Stimulated activated CD8-positive, alpha-beta memory T cell treated with anti-CD3 and anti-CD28 coated beads, Interleukin-7, amount 100 ng/mL, for 4 hours (primary cell): ENCODE data around the gene MCM8.
"Not testable (repeated sequence)": the region's sequence is repeated elsewhere in the genome, so short reads cannot be mapped to it uniquely, and the experiment has no call there.

Experiments used
- DNase-seq, 2 donors: peaks; one replicate each; pipeline ENCODE4 v3.0.0-alpha.2; 2020; ENCODE audit warnings: low read depth in 2 of 2

The MCM8 gene

DNA sequence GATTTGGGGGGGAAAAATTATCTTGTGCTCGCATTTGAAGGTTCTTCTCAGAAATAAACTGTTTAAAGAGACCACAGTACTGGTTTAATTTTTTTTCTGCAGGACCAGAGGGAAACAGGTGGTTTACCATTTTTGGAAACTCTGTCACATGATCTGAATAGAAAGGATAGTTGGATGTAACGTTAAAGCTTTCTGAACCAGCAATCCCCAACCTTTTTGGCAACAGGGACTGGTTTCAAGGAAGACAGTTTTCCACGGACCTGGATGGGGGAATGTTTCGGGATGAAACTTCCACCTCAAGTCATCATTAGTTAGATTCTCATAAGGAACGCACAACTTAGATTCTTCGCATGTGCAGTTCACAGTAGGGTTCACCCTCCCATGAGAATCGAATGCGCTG lies 50.4 kb downstream of the MCM8 start:
- no peak for DNase-seq

DNA sequence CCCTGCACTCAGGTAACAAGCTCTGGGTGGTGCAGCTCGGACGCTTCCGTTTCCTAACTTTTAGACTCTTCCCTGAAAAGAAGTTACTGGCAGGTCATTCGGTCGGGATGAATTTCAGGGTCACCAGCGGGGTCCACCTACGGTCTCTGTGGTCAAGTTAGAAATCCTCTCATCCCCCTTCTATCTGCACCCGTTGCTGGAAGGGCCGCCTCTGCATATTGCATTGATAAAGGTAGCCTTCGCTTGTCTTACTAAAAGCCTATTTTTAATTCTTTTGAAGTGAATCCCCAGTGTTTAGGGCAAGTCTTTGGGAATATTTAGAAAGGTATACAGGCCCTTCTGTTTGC lies 56.1 kb downstream of the MCM8 start:
- DNase-seq = no peak

DNA sequence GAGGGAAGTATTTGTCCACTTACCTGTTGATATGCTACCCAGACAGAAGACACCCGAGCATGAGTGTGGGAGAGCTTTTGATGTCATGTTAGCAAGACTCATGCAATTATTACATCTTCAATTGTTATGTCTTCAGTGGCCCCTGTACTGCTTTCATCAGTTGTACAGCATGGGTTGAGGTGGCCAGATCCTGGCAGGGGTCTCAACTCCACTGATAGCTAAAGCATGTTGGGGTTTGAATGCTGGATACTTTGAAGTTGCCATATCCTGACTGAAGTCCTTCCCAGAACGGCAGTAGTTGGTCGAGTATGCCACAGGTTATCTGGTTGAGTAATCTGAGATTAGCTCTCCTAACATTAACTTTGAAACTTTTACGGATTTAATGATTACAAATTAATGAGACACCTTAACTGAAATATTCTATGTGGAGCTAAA lies 56.7 kb downstream of the MCM8 start:
- DNase-seq = no peak

DNA sequence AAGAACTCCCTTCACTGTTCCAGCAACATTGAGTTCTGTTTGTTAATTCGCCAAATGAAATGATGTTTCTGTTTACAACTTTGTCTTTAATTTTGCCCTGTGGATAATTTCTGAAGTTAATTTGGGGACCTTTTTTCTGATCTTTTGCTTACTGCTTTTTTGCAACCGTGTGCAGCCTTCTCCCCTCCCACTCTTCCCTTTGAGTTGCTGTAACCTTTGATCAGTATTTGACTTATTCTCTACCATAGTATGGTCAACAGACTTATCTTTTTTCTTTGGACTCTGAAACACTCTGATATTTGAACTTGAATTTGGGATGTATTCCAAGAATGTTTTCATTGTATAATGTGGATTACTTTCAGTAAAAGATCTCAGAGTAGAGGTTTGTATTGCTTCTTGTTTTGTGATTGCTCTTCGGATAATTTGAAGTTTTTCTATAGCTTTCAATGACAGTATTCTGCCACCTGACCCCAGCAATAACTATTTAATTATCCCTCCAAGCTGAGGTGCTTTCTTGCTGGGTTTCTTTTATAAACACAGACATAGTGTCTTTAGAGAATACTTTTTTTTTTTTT lies 57.2 kb downstream of the MCM8 start:
- no peak for DNase-seq

DNA sequence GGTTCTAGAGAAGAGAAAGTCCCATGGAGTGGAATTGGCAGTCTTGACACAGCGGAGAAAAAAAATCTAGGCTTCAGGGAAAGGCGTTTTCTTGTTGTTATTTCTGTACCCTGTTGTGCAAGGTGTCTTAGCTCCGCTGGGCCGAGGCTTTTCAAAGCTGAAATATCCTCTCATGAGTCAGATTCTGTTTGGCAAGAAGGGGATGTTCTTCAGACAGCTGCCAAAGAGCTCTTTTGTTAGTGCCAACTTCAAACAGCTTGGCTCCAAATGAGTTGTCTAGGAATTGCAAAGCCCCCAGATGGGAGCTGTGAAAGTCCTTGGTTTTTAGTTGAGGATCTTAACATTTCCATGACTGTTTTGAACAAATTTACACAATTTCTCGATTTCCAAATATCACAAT lies 57.8 kb downstream of the MCM8 start:
- DNase-seq = no peak

DNA sequence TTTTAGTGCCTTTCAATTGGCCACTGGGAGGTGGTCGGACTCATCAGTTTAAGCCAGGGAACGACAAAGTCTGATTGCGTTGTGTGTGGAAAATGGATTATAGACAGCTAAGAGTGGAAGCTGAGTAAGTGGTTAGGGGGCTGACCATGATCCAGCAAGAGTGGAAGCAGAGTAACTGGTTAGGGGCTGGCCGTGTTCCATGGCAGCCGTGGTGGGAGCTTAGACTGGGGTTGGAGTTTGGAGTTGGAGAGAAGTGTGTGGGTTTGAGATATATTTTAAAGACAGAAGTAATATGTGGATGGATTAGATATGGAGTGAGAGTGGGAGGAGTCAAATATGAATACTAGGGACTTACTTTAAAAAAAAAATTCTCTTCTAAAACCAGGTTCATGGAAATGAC lies 61.7 kb downstream of the MCM8 start:
- no peak for DNase-seq

DNA sequence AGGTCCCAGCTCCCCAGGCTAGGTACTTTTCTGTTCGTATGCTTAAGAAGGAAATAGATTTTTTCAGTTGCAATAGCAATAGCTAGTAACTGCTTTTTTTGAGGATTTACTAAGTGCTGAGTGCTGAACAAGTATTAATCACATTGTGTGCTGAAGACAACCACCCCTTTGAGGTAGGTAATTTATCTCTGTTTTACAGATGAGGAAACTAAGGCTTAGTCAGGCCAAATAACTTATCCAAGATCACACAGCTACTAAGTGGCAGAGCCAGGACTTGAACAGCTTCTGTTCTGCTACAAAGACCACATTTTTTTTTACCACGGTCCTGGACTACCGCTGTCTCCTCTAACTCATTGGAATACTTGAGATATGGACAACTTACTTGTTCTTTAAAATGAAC lies 63.6 kb downstream of the MCM8 start:
- DNase-seq = no peak

DNA sequence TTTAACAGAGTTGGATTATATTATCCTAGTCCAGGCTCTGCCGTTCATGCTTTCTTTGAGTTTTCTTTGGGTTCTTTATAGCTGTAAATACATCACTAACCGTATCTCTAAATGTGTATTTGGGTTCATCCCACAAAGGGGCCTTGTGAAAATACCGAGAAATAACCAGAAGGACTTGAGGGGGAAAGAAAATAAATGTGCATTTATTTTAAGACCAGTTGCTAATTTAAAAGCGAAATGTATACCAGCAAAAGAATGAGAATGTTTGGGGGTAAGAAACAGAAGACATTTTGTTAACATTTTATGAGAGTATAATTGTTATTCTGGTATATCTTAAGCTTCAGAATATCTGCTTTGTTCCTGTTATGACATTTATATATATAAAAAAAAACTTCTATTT lies 64.5 kb downstream of the MCM8 start:
- no peak for DNase-seq

DNA sequence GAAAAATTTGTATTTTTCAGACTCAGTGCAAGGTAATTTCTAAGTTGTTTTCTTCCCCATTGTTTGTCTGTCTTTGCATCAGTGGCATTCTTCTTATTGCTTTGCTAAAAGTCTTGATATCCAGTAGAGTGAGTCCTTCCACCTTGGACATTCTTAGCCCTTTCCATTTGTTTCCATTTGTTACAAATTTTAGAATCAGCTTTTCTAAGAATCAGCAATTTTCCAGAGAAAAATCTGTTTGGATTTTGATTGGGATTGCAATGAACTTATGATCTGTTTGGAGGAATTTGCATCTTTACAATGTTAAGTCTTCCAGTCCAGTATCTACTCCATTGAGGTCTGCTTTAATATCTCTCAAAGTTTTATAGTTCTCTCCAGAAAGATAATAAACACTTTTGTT lies 67.0 kb downstream of the MCM8 start:
- no peak for DNase-seq

DNA sequence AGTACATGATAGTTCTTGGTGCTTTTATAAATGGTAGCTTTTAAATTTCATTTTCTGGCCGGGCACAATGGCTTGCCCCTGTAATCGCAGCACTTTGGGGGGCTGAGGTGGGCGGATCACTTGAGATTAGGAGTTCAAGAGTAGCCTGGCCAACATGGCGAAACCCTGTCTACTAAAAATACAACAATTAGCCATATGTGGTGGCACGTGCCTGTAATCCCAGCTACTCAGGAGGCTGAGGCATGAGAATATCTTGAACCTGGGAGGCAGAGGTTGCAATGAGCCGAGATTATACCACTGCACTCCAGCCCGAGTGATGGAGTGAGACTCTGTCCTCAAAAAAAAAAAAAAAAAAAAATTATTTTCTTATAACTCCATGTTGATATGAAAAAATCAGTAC lies 67.4 kb downstream of the MCM8 start:
- DNase-seq = no peak

DNA sequence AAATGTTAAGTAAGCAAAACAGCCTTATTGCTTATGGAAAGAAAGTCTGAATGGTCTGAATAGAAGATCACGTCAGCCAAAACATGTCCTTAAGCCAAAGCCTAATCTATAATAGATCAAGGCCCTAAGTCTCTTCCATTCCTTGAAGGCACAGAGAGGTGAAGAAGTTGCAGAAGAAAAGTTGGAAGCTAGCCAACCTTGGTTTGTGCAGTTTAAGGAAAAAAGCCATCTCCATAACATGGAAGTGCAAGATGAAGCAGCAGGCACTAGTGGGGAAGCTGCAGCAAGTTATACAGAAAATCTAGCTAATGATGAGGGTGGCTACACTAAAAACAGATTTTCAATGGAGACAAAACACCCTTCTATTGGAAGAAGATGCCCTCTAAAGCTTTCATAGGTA lies 74.3 kb downstream of the MCM8 start:
- no peak for DNase-seq

DNA sequence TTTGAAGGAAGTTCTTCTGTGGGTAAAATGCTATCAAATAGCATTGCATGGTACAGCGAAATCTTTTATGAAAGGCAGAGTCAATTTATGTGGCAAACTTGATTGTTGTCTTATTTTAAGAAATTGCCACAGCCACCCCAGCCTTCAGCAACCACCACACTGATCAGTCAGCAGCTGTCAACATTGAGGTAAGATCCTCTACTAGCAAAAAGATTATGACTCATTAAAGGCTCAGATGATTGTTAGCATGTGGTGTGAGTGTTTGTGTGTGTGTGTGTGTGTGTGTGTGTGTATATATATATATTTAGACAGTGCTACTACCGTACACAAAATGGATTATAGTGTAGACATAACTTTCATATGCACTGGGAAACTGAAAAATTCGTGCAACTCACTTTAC lies 75.6 kb downstream of the MCM8 start:
- DNase-seq = no peak

DNA sequence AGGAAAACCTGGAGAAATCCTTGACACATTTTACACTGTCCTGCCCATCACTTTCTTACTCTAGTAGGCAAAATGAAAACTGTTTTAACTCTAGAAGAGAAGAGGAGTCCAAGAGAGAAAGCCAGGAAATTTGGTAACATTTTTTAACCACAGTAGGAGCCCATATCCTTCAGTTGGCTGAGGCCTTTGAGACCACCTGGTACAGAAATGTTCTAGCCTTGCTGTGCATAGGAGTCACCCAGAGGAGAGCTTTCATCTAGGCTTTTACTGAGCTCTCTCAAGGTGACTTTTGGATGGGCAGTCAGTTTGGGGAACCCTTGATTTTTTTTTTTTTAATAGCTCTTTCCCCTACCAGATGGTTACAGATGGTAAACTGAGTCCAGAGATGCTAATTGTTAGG lies 78.4 kb downstream of the MCM8 start:
- no peak for DNase-seq

DNA sequence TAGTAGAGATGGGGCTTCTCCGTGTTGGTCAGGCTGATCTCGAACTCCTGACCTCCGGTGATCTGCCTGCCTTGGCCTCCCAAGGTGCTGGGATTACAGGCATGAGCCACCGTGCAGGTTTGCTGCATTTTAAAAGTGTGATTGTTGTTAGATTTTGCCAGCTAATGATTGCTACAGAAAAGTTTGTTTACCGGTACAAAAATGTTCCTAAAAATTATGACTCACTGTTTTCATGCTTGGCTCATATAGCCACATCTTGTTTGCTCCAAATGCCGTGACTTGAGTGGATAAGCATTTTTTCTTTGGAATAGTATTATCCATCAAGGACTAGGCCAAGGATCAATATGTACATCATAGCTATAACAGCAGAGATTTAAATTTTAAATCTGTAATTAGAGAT lies 79.1 kb downstream of the MCM8 start:
- DNase-seq = no peak

DNA sequence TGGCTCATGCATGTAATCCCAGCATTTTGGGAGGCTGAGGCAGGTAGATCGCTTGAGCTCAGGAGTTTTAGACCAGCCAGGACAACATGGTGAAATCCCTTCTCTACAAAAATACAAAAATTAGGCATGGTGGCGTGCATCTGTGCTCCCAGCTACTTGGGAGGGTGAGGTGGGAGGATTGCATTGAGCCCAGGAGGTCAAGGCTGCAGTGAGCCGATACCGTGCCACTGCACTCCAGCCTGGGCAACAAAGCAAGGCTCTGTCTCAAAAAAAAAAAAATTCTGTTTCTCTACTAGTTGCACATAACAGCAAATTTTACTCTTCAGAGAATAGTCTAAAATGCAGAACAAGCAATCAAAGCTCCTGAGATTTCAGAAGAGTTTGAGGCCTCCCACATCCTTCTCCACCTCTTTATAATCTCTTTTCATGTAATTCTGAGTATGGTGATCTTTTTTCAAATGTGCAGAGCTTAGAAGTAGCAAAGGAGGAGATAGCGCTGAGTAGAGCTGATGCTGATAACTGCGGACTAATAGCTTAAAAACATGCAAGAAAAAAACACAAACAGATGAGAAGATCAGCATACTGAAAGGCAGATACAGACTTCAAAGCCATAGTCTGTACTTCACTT lies 80.1 kb downstream of the MCM8 start:
- no peak for DNase-seq

DNA sequence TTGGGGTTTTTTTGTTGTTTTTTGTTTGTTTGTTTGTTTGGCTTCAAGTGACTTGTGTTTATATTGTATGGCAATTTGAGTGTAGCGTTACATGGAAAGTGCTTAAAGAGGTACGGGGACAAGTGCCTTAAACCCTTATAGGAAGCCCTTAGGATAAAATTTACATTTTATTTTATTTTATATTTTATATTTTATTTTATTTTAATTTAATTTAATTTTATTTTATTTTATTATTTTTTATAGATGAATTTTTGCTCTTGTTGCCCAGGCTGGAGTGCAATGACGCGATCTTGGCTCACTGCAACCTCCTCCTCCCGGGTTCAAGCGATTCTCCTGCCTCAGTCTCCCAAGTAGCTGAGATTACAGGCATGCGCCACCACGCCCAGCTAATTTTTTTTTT lies 82.5 kb downstream of the MCM8 start:
- not testable (repeated sequence) for DNase-seq

DNA sequence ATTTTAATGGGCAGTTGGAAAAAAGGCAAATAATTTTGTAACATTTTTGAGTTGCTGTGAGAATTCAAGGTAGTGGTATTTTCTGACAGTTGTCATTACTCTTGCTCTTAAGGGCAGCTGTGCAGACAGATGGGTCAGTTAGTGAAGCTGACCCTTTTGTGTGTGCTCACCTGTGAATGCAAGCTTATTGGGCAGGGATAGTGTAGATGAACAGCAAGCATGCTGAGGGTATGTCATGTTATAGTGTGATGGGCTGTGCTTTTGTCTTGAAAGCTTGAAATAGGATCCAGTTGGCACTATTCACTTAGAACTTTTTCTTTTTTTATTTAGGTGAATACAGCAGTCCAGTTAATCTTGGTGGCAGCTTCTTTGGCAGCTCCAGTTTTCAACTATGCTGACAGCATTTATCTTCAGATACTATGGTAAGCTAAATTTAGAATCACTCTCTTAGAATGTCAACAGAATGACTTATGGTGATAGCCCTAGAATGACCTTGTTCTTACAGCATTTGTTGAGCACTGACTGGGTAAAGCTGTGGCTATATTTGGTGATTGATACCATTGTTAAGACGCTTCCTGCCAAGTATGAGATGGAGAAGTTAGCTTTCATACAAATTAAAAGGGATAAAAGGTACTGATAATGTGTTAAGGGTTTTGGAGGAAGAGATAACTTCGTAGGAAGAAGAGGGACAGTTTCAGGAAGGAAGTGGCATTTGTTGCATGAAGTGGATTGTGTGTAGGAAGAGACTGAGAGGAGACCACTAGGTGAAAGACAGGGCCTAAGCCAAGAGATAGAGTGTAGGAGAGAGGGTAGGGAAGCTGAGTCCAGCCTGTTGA lies 83.9 kb downstream of the MCM8 start:
- no peak for DNase-seq

DNA sequence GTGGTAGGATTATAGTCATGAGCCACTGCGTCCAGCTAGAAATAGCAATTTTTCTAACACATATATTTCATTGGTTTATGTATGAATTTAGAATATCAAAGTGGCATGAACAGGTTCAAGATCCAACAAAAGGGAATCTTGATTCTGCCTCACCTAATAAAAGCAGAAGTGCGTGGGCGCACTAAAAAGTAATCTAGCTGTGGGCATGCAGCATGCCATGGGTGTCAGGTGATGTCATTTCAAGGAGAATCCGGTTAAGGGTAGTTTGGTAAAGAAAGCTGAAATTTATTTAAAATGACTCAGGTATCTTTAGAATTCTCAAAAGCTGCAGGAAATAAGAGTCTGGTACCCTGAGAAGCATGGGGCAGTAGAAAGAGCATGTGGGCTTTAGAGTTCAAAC lies 85.8 kb downstream of the MCM8 start:
- no peak for DNase-seq

DNA sequence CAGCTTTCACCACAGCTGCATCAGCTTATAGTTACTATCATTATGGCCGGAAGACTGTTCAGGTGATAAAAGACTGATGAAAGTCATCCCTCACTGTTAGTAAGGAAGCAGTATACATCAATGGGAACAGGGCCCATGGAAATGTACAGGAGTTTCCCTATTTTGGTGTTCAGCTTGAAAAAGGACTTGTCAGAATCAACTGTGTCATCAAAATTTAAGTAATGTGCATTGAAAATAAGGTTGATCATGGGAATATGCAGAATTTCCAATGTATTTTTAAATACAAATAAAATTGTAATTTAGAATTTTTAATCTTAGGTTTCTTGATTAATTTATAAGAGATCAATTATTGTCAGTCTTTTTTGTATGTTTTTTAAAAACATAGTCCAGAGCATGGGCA lies 86.6 kb downstream of the MCM8 start:
- DNase-seq = no peak

DNA sequence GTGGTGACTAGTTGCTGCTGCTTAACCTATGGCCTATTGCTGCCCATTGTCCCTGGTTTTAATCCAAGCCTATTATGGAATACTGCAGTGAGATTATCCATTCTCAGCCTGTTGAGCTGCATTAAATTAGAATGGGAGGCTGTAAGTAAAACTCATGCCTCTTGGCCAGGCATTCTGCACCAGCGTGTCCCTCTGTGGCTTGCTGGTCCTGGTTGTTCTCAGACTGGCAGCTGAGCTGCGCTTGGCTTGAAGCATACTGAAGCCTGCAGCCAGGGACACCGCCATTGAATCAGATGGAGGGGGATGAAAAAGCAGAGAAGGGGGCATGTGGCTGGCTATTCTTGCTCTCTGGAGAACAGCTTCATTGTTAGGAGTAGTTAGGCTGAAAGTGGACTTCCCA lies 87.8 kb downstream of the MCM8 start:
- no peak for DNase-seq

DNA sequence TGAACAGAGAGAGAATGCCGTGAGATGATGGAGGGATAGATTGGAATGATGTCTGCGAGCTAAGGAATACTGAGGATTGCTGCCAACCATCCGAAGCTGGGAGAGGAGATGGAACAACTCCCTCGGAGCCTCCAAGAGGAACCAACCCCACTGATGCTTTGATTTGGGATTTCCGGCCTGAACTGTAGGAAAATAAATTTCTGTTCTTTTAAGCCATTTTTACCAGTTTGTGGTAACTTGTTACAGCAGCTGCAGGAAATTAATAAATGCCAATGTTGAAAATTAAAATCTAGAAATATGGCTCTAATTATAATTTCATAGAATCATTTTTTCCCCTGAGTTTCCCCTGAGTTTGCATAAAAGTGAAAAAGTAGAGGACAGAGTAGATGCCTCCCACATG lies 89.3 kb downstream of the MCM8 start:
- no peak for DNase-seq

DNA sequence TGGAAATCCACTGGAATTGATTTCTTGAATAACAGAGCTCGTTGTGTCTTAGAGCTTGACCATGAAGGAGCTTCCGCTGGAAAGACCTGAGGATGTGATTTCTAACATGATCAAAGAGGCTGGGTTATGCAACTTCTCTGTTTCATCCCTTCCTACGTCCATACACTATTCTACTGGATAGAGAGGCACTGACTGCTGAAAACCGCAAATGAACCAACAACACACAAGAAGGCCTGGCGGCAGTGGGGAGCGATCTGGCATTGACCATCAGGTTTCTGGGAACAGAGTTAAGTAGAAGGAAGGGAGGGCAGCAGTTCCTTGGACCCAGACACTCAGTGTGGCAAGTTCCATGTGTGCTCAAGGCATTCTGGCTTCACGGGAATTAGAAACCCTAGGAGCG lies 90.1 kb downstream of the MCM8 start:
- no peak for DNase-seq
